ENCODE data around the gene GOLGA6L7. TPM values are rescaled to one million over a fixed set of nuclear protein-coding genes. Genes with fewer than 3 reads are reported as not detected.

Gene GOLGA6L7
- total RNA-seq, 4 donors from 2014 or later = not detected

GRCh38 chr15:28881600-28881999 is 33.2 kb upstream of the GOLGA6L7 start:
- Histone ChIP-seq H3K27me3 (peaks cover 0 to 27% (median 5%) of the 10 kb centered on the region in 4 donors), H3K27ac (replicated peaks in 1 of 4) (no peak overlapping the region), H3K4me3 (no peak overlapping the region), H3K36me3 (no peaks in the 10 kb centered on the region), H3K9me3 (no peaks in the 10 kb centered on the region), H3K4me1 (peaks cover 7 to 17% (median 13%) of the 10 kb centered on the region in 4 donors)
- DNase-seq (ENCODE audit: extremely low spot score) = no peak
- no peak for TF ChIP-seq EP300 (IDR thresholded peaks at IDR 0.05)
- WGBS = 100% methylated on average over 1 of the region's 1 CpG
- intact Hi-C loops (cut with DNase I) = no loop called here

GRCh38 chr15:28881170-28881569 is 32.7 kb upstream of the GOLGA6L7 start:
- 72% methylated on average over 3 of the region's 3 CpGs for WGBS
- no peak for DNase-seq (ENCODE audit: extremely low spot score)
- intact Hi-C loops (cut with DNase I) = no loop called here

GRCh38 chr15:28880680-28881079 is 32.2 kb upstream of the GOLGA6L7 start:
- H3K27ac ChIP-seq (replicated peaks in 1 of 4) = no peak overlapping the region
- H3K27me3 ChIP-seq = peaks cover 0 to 20% (median 4%) of the 10 kb centered on the region in 4 donors
- no peak for TF ChIP-seq POLR2A (IDR thresholded peaks at IDR 0.05; ENCODE audit: low read depth)
- TF ChIP-seq EP300 (IDR thresholded peaks at IDR 0.05) = no peak
- TF ChIP-seq CTCF (IDR thresholded peaks at IDR 0.05) = no peak
- TF ChIP-seq POLR2AphosphoS5 (IDR thresholded peaks at IDR 0.05) = no peak
- no peaks in the 10 kb centered on the region for H3K9me3 ChIP-seq
- H3K36me3 ChIP-seq = no peaks in the 10 kb centered on the region
- no peak overlapping the region for H3K4me3 ChIP-seq
- peaks cover 4 to 8% (median 7%) of the 10 kb centered on the region in 4 donors for H3K4me1 ChIP-seq
- WGBS = 76% methylated on average over 5 of the region's 5 CpGs
- intact Hi-C loops (cut with DNase I) = no loop called here
- no peak for DNase-seq (ENCODE audit: extremely low spot score)

More at GRCh38 chr15:28881170-28881569, 32.7 kb upstream of the GOLGA6L7 start:
- H3K9me3 ChIP-seq = no peaks in the 10 kb centered on the region
- H3K27me3 ChIP-seq = peaks cover 0 to 25% (median 4%) of the 10 kb centered on the region in 4 donors
- H3K27ac ChIP-seq (replicated peaks in 1 of 4) = no peak overlapping the region
- H3K4me3 ChIP-seq = no peak overlapping the region
- H3K36me3 ChIP-seq = no peaks in the 10 kb centered on the region
- peaks cover 4 to 13% (median 9%) of the 10 kb centered on the region in 4 donors for H3K4me1 ChIP-seq
- no peak for TF ChIP-seq POLR2AphosphoS5 (IDR thresholded peaks at IDR 0.05)
- TF ChIP-seq EP300 (IDR thresholded peaks at IDR 0.05) = no peak
- no peak for TF ChIP-seq POLR2A (IDR thresholded peaks at IDR 0.05; ENCODE audit: low read depth)

GRCh38 chr15:28879551-28879950 is 31.1 kb upstream of the GOLGA6L7 start:
- H3K27ac ChIP-seq (replicated peaks in 1 of 4) = no peak overlapping the region
- peaks cover 0 to 9% (median 0%) of the 10 kb centered on the region in 4 donors for H3K27me3 ChIP-seq
- TF ChIP-seq POLR2AphosphoS5 (IDR thresholded peaks at IDR 0.05) = no peak
- no peak for TF ChIP-seq EP300 (IDR thresholded peaks at IDR 0.05)
- no peak for TF ChIP-seq POLR2A (IDR thresholded peaks at IDR 0.05; ENCODE audit: low read depth)
- no peaks in the 10 kb centered on the region for H3K4me1 ChIP-seq
- no peak for DNase-seq (ENCODE audit: extremely low spot score)
- H3K9me3 ChIP-seq = no peaks in the 10 kb centered on the region
- no peak overlapping the region for H3K4me3 ChIP-seq
- no peaks in the 10 kb centered on the region for H3K36me3 ChIP-seq
- intact Hi-C loops (cut with DNase I) = no loop called here
- 93% methylated on average over 5 of the region's 9 CpGs for WGBS

- Histone ChIP-seq H3K27ac (replicated peaks in 1 of 4) (no peak overlapping the region), H3K27me3 (peaks cover 0 to 8% (median 0%) of the 10 kb centered on the region in 4 donors), H3K4me1 (no peaks in the 10 kb centered on the region)
Observed at GRCh38 chr15:28878209-28878608, 29.8 kb upstream of the GOLGA6L7 start.

GRCh38 chr15:28876845-28877185 is 28.4 kb upstream of the GOLGA6L7 start:
- TF ChIP-seq CTCF (IDR thresholded peaks at IDR 0.05) (no peak), POLR2AphosphoS5 (IDR thresholded peaks at IDR 0.05) (no peak), POLR2A (IDR thresholded peaks at IDR 0.05; ENCODE audit: low read depth) (no peak), EP300 (IDR thresholded peaks at IDR 0.05) (no peak)
- H3K4me1 ChIP-seq = no peaks in the 10 kb centered on the region
- 90% methylated on average over 8 of the region's 8 CpGs for WGBS
- no peak overlapping the region for H3K4me3 ChIP-seq
- no peaks in the 10 kb centered on the region for H3K9me3 ChIP-seq
- intact Hi-C loops (cut with DNase I) = no loop called here
- H3K27me3 ChIP-seq = peaks cover 0 to 8% (median 0%) of the 10 kb centered on the region in 4 donors
- H3K27ac ChIP-seq (replicated peaks in 1 of 4) = no peak overlapping the region
- H3K36me3 ChIP-seq = no peaks in the 10 kb centered on the region
- no peak for DNase-seq (ENCODE audit: extremely low spot score)

More at GRCh38 chr15:28878209-28878608, 29.8 kb upstream of the GOLGA6L7 start:
- TF ChIP-seq POLR2AphosphoS5 (IDR thresholded peaks at IDR 0.05) (no peak), EP300 (IDR thresholded peaks at IDR 0.05) (no peak), POLR2A (IDR thresholded peaks at IDR 0.05; ENCODE audit: low read depth) (no peak), CTCF (IDR thresholded peaks at IDR 0.05) (no peak)
- H3K36me3 ChIP-seq = no peaks in the 10 kb centered on the region
- H3K9me3 ChIP-seq = no peaks in the 10 kb centered on the region
- no peak for DNase-seq (ENCODE audit: extremely low spot score)
- no peak overlapping the region for H3K4me3 ChIP-seq
- WGBS = 89% methylated on average over 9 of the region's 15 CpGs
- intact Hi-C loops (cut with DNase I) = no loop called here

Data from esophagus muscularis mucosa (tissue), 4 donors.